ENCODE measurements around the gene KRTAP5-2.

Gene KRTAP5-2

DNA sequence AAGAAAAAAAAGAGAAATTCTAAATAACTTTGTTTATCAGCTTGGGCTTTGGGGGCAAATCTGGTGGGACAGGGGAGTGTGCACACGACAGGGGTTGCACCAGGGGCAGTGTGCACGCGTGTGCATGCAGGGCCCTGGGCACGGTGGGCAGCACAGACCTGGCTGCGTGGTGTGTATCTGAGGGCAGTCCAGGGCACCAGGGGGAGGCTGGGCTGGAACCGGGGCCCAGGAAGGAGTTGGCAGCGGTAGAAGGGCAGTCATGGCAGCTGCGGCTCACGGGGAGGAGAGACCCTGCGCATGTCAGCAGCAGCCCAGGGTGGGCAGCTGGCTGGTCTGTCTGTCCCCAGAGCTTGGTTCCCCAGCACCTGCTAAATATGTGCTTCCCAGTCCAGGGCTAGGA lies 35.8 kb upstream of the KRTAP5-2 start:
- TF ChIP-seq, protein P1, sequence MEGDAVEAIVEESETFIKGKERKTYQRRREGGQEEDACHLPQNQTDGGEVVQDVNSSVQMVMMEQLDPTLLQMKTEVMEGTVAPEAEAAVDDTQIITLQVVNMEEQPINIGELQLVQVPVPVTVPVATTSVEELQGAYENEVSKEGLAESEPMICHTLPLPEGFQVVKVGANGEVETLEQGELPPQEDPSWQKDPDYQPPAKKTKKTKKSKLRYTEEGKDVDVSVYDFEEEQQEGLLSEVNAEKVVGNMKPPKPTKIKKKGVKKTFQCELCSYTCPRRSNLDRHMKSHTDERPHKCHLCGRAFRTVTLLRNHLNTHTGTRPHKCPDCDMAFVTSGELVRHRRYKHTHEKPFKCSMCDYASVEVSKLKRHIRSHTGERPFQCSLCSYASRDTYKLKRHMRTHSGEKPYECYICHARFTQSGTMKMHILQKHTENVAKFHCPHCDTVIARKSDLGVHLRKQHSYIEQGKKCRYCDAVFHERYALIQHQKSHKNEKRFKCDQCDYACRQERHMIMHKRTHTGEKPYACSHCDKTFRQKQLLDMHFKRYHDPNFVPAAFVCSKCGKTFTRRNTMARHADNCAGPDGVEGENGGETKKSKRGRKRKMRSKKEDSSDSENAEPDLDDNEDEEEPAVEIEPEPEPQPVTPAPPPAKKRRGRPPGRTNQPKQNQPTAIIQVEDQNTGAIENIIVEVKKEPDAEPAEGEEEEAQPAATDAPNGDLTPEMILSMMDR (IDR thresholded peaks at IDR 0.05; ENCODE audit: low read depth, low read length): no peak
- no peak for DNase-seq (ENCODE audit: low read depth in 2 of 2)
- no peak overlapping the region for H3K4me3 ChIP-seq (replicated peaks in 1 of 2; ENCODE audit: low read depth in 2 of 2, low read length in 2 of 2)

DNA sequence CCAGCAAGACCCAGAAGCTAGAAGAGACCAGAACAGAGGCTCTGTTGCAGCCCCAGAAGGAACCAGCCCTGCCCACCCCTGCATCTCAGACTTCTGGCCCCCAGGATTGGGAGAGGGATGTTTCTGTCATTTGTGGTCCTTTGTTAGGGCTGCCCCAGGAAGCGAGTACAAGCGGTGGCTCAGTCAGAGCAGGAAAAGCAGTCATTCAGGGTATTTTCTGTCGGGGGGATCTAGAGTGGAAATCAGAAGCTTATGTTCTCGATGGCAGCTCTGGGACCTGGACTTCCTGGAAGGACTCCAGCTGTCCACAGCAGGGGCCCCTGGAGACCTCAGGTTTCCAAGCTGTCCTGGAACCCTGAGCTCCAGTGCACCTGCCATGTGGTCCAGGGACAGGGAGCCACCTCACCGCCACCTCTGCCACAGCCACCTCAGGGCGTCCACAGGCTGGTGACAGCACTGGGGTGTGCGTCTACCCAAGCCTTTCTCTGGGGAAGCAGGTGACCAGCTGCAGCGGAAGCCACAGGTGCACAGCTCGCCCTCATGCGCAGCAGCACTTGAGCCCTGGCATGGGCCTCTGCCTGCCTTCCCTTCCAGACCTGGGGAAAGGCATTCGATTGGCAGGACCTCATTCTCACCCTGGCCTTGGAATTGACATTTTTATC lies 34.1 kb upstream of the KRTAP5-2 start:
- H3K4me3 ChIP-seq (replicated peaks in 1 of 2; ENCODE audit: low read depth in 2 of 2, low read length in 2 of 2): no peak overlapping the region
- TF ChIP-seq, protein P1 (IDR thresholded peaks at IDR 0.05; ENCODE audit: low read depth, low read length): no peak
- DNase-seq (ENCODE audit: low read depth in 2 of 2): no peak

DNA sequence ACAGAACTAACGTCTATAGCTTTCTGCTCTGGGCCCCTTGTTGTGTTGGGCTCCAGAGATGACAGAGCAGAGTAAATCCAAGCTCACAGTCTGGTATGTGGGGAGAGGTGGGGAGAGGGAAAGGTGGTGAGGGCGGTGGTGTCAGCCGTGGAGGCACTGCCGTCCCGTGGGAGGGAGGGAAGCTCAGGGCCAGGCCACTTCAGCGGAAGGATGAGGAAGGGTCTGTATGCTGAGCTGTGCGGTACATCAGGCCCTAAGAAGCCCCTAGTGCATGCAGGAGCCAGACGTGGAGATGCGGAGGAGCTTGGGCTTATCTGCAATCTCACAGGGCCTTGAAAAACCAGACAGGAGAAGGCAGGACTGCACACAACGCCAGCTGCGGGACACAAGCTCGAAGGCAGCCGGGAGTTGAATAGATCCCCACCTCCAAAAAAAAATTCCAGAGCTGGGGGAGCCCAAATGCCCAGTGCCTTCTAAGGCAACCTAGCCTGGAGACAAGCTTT lies 33.0 kb upstream of the KRTAP5-2 start:
- TF ChIP-seq, protein P1 (IDR thresholded peaks at IDR 0.05; ENCODE audit: low read depth, low read length): no peak
- no peak overlapping the region for H3K4me3 ChIP-seq (replicated peaks in 1 of 2; ENCODE audit: low read depth in 2 of 2, low read length in 2 of 2)
- no peak for DNase-seq (ENCODE audit: low read depth in 2 of 2)

DNA sequence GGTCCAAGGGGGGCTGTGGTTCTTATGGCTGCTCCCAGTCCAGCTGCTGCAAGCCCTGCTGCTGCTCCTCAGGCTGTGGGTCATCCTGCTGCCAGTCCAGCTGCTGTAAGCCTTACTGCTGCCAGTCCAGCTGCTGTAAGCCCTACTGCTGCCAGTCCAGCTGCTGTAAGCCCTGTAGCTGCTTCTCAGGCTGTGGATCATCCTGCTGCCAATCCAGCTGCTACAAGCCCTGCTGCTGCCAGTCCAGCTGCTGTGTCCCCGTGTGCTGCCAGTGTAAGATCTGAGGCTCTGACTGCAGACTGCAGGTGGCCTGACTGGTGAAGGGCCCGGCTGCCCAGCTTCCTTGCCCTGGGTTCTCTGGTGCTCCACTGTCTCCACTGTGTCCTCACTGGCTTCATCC lies 32.2 kb upstream of the KRTAP5-2 start:
- no peak overlapping the region for H3K4me3 ChIP-seq (replicated peaks in 1 of 2; ENCODE audit: low read depth in 2 of 2, low read length in 2 of 2)
- TF ChIP-seq, protein P1 (IDR thresholded peaks at IDR 0.05; ENCODE audit: low read depth, low read length): no peak
- DNase-seq (ENCODE audit: low read depth in 2 of 2): no peak

DNA sequence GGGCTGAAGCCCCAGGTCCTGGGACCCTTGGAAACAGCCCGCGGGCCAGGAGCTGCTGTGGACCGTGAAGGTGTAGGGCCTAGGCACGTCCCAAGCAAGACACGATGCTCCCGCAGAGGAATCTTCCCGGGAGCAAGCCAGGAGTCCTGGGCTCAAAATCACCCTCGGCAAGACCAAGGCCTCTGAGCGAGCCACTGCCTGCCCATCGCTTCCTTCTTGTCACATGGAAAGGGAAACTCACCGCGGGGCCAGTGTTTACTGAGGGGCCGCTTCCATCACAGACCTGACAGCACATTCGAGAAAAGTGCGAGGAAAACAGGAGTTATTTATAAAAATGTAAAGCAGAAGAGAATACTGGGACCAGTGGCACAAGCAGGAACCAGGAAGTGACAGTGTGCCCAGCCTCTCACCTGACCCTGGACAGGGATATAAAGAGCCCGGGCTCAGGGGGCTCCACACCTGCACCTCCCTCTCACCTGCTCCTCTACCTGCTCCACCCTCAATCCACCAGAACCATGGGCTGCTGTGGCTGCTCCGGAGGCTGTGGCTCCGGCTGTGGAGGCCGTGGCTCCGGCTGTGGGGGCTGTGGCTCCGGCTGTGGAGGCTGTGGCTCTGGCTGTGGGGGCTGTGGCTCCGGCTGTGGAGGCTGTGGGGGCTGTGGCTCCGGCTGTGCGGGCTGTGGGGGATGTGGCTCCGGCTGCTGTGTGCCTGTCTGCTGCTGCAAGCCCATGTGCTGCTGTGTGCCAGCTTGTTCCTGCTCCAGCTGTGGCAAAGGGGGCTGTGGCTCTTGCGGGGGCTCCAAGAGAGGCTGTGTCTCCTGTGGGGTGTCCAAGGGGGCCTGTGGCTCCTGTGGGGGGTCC lies 31.5 kb upstream of the KRTAP5-2 start, which contains the start of gene KRTAP5-5:
TSS of gene KRTAP5-5 (plus strand) at position 450 of the 860 bp plus-strand sequence. CDS start at position 516, 66 bp downstream.
- no peak for DNase-seq (ENCODE audit: low read depth in 2 of 2)
- TF ChIP-seq, protein P1 (IDR thresholded peaks at IDR 0.05; ENCODE audit: low read depth, low read length): no peak

DNA sequence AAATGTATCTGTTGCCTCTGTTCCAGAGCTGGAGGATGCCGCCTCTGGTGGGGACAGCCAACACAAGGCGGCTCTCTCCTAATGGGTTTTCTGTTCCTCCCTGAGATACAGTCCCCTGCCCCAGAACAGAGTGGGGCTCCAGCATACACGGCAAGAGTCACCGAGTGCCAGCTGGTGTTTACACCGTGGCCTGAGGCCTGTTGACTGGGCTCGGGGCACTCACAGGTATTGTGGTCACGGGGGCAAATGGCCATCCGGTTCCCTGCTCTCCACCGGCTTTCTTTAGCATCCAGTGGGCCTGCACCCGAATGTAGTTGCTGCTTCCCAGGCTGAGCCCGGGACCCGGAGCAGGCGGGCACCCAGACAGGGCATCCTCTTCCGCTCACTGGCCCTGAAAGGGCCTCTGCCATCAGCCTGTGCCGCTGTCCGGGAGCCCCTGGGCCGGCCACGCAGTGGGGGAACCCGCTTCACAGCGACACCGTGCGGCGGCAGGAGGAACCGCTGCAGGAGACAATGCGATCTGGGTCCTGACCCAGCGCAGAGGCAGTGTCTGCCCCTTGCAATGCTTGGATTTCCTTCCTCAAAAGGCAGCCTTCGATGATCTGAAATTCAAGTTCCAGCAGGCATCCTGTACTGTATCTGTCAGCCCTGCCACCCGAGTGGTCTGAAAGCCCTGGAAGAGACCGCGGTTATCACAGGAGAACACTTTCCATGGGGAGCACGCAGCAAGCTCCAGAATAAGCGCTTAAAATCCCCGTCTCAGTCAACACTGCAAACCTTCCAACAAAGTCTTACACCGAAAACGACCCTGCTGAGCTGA lies 30.6 kb upstream of the KRTAP5-2 start:
- TF ChIP-seq, protein P1 (IDR thresholded peaks at IDR 0.05; ENCODE audit: low read depth, low read length): peak; percentile 94
- DNase-seq (ENCODE audit: low read depth in 2 of 2): peak; percentile 28 to 45
- no peak overlapping the region for H3K4me3 ChIP-seq (replicated peaks in 1 of 2; ENCODE audit: low read depth in 2 of 2, low read length in 2 of 2)

More for the DNA sequence above, 31.5 kb upstream of the KRTAP5-2 start, which contains the start of gene KRTAP5-5:
- H3K4me3 ChIP-seq (replicated peaks in 1 of 2; ENCODE audit: low read depth in 2 of 2, low read length in 2 of 2): no peak within 1 kb of the TSS
